ENCODE results near the gene ZNF576.

DNA sequence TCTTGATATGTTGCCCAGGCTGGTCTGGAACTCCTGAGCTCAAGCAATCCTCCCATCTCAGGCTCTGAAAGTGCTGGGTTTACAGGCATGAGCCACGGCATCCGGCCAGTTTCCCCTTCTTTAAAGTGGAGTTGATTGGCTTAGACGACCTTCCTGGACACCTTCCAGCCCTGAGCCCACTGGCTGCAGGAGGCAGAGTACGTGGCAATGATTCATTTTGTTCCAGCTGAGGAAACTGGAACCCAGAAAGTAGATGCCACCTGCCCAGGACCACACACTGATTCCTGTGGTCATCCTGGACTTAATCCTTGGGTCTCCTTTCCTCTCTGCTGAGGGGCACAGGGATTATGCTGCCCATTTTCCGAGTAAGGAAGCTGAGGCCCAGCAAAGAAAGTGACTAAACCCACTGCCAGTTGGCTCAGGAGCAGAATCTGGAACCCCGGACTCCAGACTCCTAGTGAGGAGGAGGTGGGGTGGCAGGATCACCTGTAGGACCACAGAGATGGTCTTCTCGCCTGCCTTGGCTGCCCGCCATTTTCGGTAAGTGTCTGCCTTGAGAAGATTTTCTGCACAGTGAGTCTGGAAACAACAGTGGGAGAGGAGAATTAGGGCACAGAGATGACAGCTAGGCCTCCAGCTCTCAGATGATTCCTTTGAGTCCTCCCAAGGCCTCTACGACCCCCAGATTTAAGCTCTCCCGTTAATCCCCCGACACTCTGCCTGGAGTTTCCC, 21.8 kb upstream of the ZNF576 start:
- TF ChIP-seq SUZ12 (IDR thresholded peaks at IDR 0.05) (no peak), HDGF (IDR thresholded peaks at IDR 0.05; ENCODE audit: borderline replicate concordance) (no peak), FOXK2 (IDR thresholded peaks at IDR 0.05) (no peak), ZNF384 (IDR thresholded peaks at IDR 0.05) (no peak), SP1 (IDR thresholded peaks at IDR 0.05) (no peak), TARDBP (IDR thresholded peaks at IDR 0.05) (no peak), ELF4 (IDR thresholded peaks at IDR 0.05) (no peak), FOXM1 (IDR thresholded peaks at IDR 0.05; ENCODE audit: borderline replicate concordance) (no peak), BHLHE40 (IDR thresholded peaks at IDR 0.05; ENCODE audit: borderline replicate concordance) (no peak), L3MBTL2 (conservative IDR thresholded peaks at IDR 0.05) (no peak), FOXA1 (IDR thresholded peaks at IDR 0.05) (no peak)
